Measurements from ENCODE around the gene GSTM5.
"Not testable (repeated sequence)": the region's sequence is repeated elsewhere in the genome, so short reads cannot be mapped to it uniquely, and the experiment has no call there.

GSTM5 gene

DNA sequence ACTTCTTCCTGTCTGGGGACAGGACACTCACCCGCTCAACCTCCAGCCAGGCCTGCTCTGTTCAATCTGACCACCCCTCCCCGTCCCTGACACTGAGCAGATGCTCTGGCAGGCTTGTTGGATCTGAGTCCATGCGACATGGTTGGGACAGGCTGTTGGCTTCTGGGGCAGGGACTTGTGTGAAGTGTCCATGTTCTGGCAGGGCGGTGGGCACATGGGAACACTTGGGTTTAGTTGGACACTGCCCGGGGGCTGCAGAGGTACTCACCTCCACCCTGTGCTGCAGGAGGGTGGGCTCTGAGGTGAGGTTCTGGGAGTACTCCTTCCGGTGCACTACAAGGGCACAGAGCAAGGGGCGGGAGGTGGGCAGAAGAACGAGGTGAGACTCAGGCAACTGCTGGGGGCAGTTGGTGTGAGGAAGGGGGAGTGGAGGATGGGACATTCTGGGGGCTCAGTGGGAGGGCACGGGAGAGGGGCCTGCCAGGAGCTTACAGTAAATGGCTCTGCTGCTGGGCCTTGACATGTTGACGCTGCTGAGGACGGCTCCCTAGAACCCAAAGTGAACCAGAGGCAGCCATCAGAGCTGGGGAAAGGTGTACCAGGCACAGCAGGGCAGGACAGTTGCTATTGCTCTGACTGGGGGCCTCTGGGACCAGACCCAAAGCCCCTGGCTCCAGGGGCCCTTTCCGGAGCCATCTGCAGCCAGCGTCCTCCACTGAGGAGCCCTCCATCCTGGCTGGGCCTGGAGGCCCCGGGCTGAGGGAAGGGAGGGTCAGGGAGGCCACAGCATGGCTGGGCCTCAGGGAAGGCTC is 49.4 kb downstream of the GSTM5 start:
- no peak for DNase-seq (ENCODE audit: low read depth, low spot score)

DNA sequence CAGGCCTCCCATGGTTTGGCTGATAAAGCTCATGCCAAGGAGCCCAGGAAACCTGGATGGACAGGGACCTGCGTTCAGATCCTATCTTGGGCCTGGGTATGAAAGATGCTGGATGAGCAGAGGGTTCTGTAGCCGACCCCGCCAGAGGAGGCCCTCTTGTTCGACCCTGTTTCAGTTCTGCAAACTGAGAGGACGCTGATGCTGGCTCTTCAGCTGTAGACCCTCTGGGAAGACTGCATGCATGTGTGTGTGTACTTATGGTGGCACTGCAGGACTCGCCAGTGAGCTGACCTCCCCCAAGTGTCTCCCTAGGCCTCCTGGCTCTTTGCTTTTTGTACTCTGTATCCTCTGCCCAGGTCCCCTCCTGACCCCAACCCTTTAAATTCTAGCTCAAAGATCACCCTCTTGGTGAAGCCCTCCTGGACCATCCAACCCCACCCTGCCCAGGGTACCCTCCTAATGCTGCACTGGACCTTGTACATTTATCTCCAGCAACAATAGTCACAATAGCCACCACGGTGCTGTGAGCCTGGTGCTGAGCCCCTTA is 50.1 kb downstream of the GSTM5 start:
- no peak for DNase-seq (ENCODE audit: low read depth, low spot score)

GRCh38 chr1:109762821-109763645 is 51.0 kb downstream of the GSTM5 start:
- DNase-seq (ENCODE audit: low read depth, low spot score) = no peak

DNA sequence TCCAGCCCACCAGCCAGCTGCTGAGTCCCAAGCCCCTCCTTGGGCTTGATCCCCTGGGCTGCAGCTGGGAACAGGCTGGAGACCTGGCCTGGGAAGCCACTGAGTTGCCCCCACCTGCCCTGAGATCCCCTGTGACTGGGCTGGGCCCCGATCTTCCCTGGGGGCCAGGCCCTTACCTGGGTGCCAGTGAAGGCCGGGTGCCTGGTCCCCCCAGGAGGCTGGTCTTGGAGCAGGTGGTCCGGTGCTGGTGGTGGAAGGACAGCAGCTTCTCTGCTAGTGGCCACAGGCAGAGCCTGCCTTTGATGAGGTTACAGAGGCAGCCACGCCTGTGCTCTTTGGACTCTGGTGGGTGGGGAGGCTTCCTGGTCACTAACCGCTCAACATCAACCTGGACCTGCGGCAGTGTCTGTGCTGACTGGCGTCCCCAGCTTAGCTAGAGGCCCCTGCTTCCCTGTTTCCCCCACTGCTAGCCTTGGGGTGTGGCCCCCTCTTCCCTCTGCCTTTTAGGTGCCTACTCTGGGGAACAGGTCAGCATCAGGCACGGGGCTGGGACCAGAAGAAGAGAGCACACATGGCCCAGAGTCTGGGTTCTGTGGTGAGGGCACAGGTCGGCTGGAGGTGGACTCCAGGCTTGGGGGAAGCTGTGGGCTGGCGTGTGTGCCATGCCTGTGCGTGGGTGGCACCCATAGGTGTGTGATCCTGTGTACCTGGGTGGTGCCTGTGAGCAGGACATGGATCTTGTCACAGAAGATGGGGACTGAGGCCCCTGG is 51.8 kb downstream of the GSTM5 start, which contains the start of gene EPS8L3:
Gene EPS8L3 (minus strand): TSS at position 278 of the 770 bp plus-strand sequence. CDS start 2,174 bp downstream, outside the sequence.
- DNase-seq (ENCODE audit: low read depth, low spot score) = no peak

- DNase-seq (ENCODE audit: low read depth, low spot score) = no peak
These were observed 52.8 kb downstream of the GSTM5 start for GRCh38 chr1:109764561-109765482.

- DNase-seq (ENCODE audit: low read depth, low spot score) = no peak
These were observed 53.4 kb downstream of the GSTM5 start for GRCh38 chr1:109765483-109765815.

DNA sequence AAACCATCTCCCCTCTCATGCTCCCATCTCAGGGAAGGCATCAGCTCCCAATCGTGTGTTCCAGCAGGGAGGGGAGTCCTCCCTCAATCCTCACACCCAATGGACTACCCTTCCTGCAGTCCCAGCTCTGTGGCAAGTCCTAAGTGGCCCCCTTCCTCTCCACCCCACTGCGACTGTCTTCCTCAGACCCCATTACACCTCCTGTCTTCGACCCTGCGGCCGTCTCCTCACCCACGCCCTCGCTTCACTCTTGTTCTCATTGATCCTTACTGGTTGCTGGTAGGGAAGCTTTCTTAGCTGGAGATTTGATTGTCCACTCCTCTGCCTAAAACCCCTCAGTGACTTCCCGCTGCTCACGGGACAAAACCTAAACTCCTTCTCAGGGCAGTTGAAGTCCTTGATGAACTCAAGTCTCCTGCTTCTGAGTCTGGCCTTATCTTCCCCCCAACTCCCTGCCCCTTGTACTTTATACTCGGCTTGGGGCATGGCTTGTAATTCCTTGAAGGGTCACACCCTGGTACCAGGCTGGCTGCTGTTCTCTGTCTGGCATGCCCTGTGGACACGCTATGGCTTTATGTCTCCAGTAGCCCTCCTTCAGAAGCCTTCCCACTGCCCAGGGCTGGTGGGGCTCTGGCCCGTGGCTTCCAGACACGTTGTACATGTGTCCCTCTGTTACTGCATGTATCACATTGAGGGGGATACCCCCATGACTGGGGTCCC is 54.0 kb downstream of the GSTM5 start:
- DNase-seq (ENCODE audit: low read depth, low spot score) = no peak

DNA sequence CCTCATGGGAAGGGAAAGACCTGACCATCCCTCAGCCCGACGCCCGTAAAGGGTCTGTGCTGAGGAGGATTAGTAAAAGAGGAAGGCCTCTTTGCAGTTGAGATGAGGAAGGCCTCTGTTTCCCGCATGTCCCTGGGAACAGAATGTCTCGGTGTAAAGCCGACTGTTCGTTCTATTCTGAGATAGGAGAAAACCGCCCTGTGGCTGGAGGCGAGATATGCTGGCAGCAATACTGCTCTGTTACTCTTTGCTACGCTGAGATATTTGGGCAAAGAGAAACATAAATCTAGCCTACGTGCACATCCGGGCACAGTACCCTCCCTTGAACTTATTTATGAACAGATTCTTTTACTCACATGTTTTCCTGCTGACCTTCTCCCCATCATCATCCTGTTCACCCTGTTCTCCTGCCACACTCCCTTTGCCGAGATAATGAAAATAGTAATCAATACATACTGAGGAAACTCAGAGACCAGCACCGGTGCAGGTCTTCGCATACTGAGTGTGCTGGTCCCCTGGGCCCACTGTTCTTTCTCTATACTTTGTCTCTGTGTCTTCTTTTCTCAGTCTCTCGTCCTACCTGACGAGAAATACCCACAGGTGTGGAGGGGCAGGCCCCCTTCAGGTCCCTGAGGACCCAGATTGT is 55.1 kb downstream of the GSTM5 start:
- not testable (repeated sequence) for DNase-seq (ENCODE audit: low read depth, low spot score)

Data from smooth muscle cell of the brain vasculature (primary cell).